Right cardiac atrium (tissue), 5 donors: ENCODE measurements around the gene NPAS2. TPM values are rescaled to one million over a fixed set of nuclear protein-coding genes. Genes with fewer than 3 reads are reported as not detected.
A peak's percentile ranks its signal among the peaks of the same experiment; 100 is the strongest.

Experiments used
- ATAC-seq, 2 donors: fragments of 200-7000 bp; cut with Tn5 transposase; one replicate each; pipeline versions ENCODE4 v1.8.0 to v1.9.1; 2020; ENCODE audit warnings: moderate library complexity in 2 of 2, mild to moderate bottlenecking in 1 of 2
- DNase-seq, 3 donors: peaks; one replicate each; pipeline ENCODE4 v3.0.0-alpha.2; 2020
- H3K27ac ChIP-seq: one replicate; pipeline ENCODE4 v1.5.1; 2013; ENCODE audit warnings: mild to moderate bottlenecking, low read length, control low read depth, moderate library complexity
- H3K27me3 ChIP-seq: one replicate; pipeline ENCODE4 v1.6.1; 2013; ENCODE audit not compliant: control insufficient read depth, insufficient read depth
- H3K4me1 ChIP-seq: one replicate; pipeline ENCODE4 v1.6.1; 2013; ENCODE audit warnings: low read length; ENCODE audit not compliant: control insufficient read depth, insufficient read depth
- H3K4me3 ChIP-seq: one replicate; pipeline ENCODE4 v1.5.1; 2013; ENCODE audit warnings: low read length, control low read depth
- H3K9me3 ChIP-seq: one replicate; pipeline ENCODE4 v1.6.1; 2013; ENCODE audit warnings: low read length; ENCODE audit not compliant: control insufficient read depth
- WGBS: extraction: QIAGEN DNeasy Blood & Tissue Kit; methylation state at CpG from one replicate; pipeline ENCODE4 v1.1.7; 2013; 5-methylcytosine and 5-hydroxymethylcytosine counted together
- intact Hi-C, 4 donors: fragments of 100-400 bp; cut with DNase I; formaldehyde crosslinking; loops; one replicate each; pipeline versions ENCODE4 v1.11.0 to v1.14.0; 2022 to 2023
- polyA plus RNA-seq: library from polyadenylated mRNA; stranded (reverse); fragments of 200-250 nt; gene quantifications from one replicate; pipeline ENCODE4 v1.2.3, GENCODE V29; 2013
- total RNA-seq, 4 donors: library from RNA; stranded (reverse); fragmentation: NEBNext Ultra II Directional; extraction: Animal tissue kit (Norgen Biotek cat#: 25700); gene quantifications; one replicate each; pipeline ENCODE4 v1.2.1, GENCODE V29; 2021
- donor health status: healthy with polysubstance abuse.
- donor health status: DM: no; HTN: yes; CAD: no.
- donor health status: DM: no; HTN: no; CAD: no.
- donor health status: DM: no; HTN: yes; CAD: no; lungs with severe emphysema.
- donor health status: DM: yes; HTN: yes; CAD: no.

NPAS2 gene
- total and polyA plus RNA-seq, 5 donors, result 36.8 to 53.4 (median 40.1) TPM

- 90% methylated on average over 22 of the region's 22 CpGs for WGBS
- ATAC-seq (no peak), DNase-seq (peak in 1 of 3 donors; percentile 39)
- Histone ChIP-seq H3K9me3 (no peaks in the 10 kb centered on the region), H3K27me3 (no peaks in the 10 kb centered on the region), H3K4me1 (no peaks in the 10 kb centered on the region), H3K4me3 (no peak overlapping the region), H3K27ac (no peak overlapping the region)
- intact Hi-C loops, result no loop called here
Measured at GRCh38 chr2:100974712-100975520, 155.0 kb downstream of the NPAS2 start.

- ATAC-seq, result no peak
- Histone ChIP-seq H3K27me3 (no peaks in the 10 kb centered on the region), H3K4me1 (no peaks in the 10 kb centered on the region), H3K27ac (no peak overlapping the region), H3K9me3 (no peaks in the 10 kb centered on the region), H3K4me3 (no peak overlapping the region)
- intact Hi-C loops, result no loop called here
- DNase-seq, result no peak
- WGBS, result 93% methylated on average over 7 of the region's 7 CpGs
Measured at GRCh38 chr2:100975521-100975785, 155.5 kb downstream of the NPAS2 start.

GRCh38 chr2:100976061-100976460, 156.1 kb downstream of the NPAS2 start:
- ATAC-seq (no peak), DNase-seq (peak in 1 of 3 donors; percentile 33)
- Histone ChIP-seq H3K4me1 (no peaks in the 10 kb centered on the region), H3K4me3 (no peak overlapping the region), H3K27me3 (no peaks in the 10 kb centered on the region), H3K9me3 (no peaks in the 10 kb centered on the region), H3K27ac (no peak overlapping the region)
- WGBS, result 84% methylated on average over 6 of the region's 6 CpGs
- intact Hi-C loops, result no loop called here

- 87% methylated on average over 19 of the region's 19 CpGs for WGBS
- DNase-seq (no peak), ATAC-seq (no peak)
- Histone ChIP-seq H3K27ac (no peak overlapping the region), H3K9me3 (no peaks in the 10 kb centered on the region), H3K4me3 (no peak overlapping the region), H3K4me1 (no peaks in the 10 kb centered on the region), H3K27me3 (no peaks in the 10 kb centered on the region)
- intact Hi-C loops, result no loop called here
Measured at GRCh38 chr2:100976645-100977391, 156.9 kb downstream of the NPAS2 start.

GRCh38 chr2:100977511-100977910, 157.6 kb downstream of the NPAS2 start:
- DNase-seq, result no peak
- no peak overlapping the region for H3K27ac ChIP-seq
- H3K4me3 ChIP-seq, result no peak overlapping the region
- no peak for ATAC-seq
- peaks cover 3% of the 10 kb centered on the region for H3K4me1 ChIP-seq
- no peaks in the 10 kb centered on the region for H3K27me3 ChIP-seq
- H3K9me3 ChIP-seq, result no peaks in the 10 kb centered on the region
- intact Hi-C loops, result no loop called here
- WGBS, result 91% methylated on average over 12 of the region's 12 CpGs

GRCh38 chr2:100978582-100979191, 158.7 kb downstream of the NPAS2 start:
- DNase-seq, result peak; percentile 50 to 62 (median 53)
- peak in 1 of 2 donors; percentile 58 for ATAC-seq
- no peak overlapping the region for H3K4me3 ChIP-seq
- H3K4me1 ChIP-seq, result peaks cover 4% of the 10 kb centered on the region
- intact Hi-C loops, result no loop called here
- H3K27ac ChIP-seq, result no peak overlapping the region
- H3K27me3 ChIP-seq, result no peaks in the 10 kb centered on the region
- H3K9me3 ChIP-seq, result no peaks in the 10 kb centered on the region
- 75% methylated on average over 16 of the region's 16 CpGs for WGBS

- ATAC-seq (no peak), DNase-seq (no peak)
- H3K27ac ChIP-seq, result no peak overlapping the region
- 91% methylated on average over 12 of the region's 12 CpGs for WGBS
- peaks cover 4% of the 10 kb centered on the region for H3K4me1 ChIP-seq
- H3K27me3 ChIP-seq, result no peaks in the 10 kb centered on the region
- intact Hi-C loops, result loop anchor here in 2 of 4 donors (5.0 to 10.0 kb wide), 2 partner anchors 165 to 373 kb away; no protein-coding TSS in a partner anchor
- no peak overlapping the region for H3K4me3 ChIP-seq
- H3K9me3 ChIP-seq, result no peaks in the 10 kb centered on the region
Measured at GRCh38 chr2:100980046-100980445, 160.1 kb downstream of the NPAS2 start.

GRCh38 chr2:100981011-100981410, 161.1 kb downstream of the NPAS2 start:
- DNase-seq (no peak), ATAC-seq (no peak)
- WGBS, result 74% methylated on average over 2 of the region's 2 CpGs
- Histone ChIP-seq H3K4me1 (peaks cover 4% of the 10 kb centered on the region), H3K9me3 (no peaks in the 10 kb centered on the region), H3K27me3 (no peaks in the 10 kb centered on the region), H3K4me3 (no peak overlapping the region), H3K27ac (no peak overlapping the region)
- intact Hi-C loops, result loop anchor here in 2 of 4 donors (5.0 to 10.0 kb wide), 2 partner anchors 166 to 374 kb away; no protein-coding TSS in a partner anchor

GRCh38 chr2:100982431-100982861, 162.5 kb downstream of the NPAS2 start:
- H3K4me1 ChIP-seq, result peaks cover 4% of the 10 kb centered on the region
- intact Hi-C loops, result loop anchor here in 2 of 4 donors (5.0 to 10.0 kb wide), 2 partner anchors 168 to 375 kb away; no protein-coding TSS in a partner anchor
- ATAC-seq (no peak), DNase-seq (peak in 1 of 3 donors; percentile 30)
- WGBS, result 57% methylated on average over 8 of the region's 8 CpGs
- H3K27me3 ChIP-seq, result no peaks in the 10 kb centered on the region
- no peak overlapping the region for H3K4me3 ChIP-seq
- no peak overlapping the region for H3K27ac ChIP-seq
- no peaks in the 10 kb centered on the region for H3K9me3 ChIP-seq

- 91% methylated on average over 12 of the region's 12 CpGs for WGBS
- ATAC-seq, result peak in 1 of 2 donors; percentile 5
- intact Hi-C loops, result loop anchor here in 2 of 4 donors (5.0 to 10.0 kb wide), 2 partner anchors 168 to 376 kb away; no protein-coding TSS in a partner anchor
- no peak overlapping the region for H3K4me3 ChIP-seq
- peaks cover 4% of the 10 kb centered on the region for H3K4me1 ChIP-seq
- H3K27ac ChIP-seq, result no peak overlapping the region
- DNase-seq, result peak in 2 of 3 donors; percentile 37 to 47
- no peaks in the 10 kb centered on the region for H3K9me3 ChIP-seq
- no peaks in the 10 kb centered on the region for H3K27me3 ChIP-seq
Measured at GRCh38 chr2:100983201-100983600, 163.3 kb downstream of the NPAS2 start.
